WERI-Rb-1 (cell line): Measurements from ENCODE around the gene MTSS2.

Source experiments
- DNase-seq: peaks from one replicate; pipeline ENCODE4 v3.0.0-alpha.2; 2020
- H3K27ac ChIP-seq: fragments of 250-450 bp; sonication (Bioruptor Pico); 2 replicates; pipeline ENCODE4 v1.5.1; 2020; ENCODE audit warnings: mild to moderate bottlenecking, moderate library complexity
- H3K27me3 ChIP-seq: fragments of 250-450 bp; sonication (Bioruptor Pico); 2 replicates; pipeline ENCODE4 v1.5.1; 2021; ENCODE audit warnings: mild to moderate bottlenecking, low read depth, moderate library complexity; ENCODE audit not compliant: insufficient read depth, severe bottlenecking
- H3K36me3 ChIP-seq: fragments of 250-450 bp; sonication (Bioruptor Pico); 2 replicates; pipeline ENCODE4 v1.5.1; 2020; ENCODE audit warnings: mild to moderate bottlenecking, moderate library complexity
- H3K4me3 ChIP-seq: 2 replicates; pipeline ENCODE4 v1.5.1; 2011; ENCODE audit warnings: low read depth, mild to moderate bottlenecking, control low read depth, low read length
- H3K9me3 ChIP-seq: fragments of 250-450 bp; sonication (Bioruptor Pico); 2 replicates; pipeline ENCODE4 v1.5.1; 2021; ENCODE audit warnings: mild to moderate bottlenecking, moderate library complexity; ENCODE audit not compliant: severe bottlenecking
- CTCF ChIP-seq: IDR thresholded peaks from 2 replicates; pipeline ENCODE4 v1.5.1; 2011; ENCODE audit warnings: low read depth, mild to moderate bottlenecking, control low read depth, inconsistent platforms, low read length

The MTSS2 gene

GRCh38 chr16:70662991-70663523 is 22.8 kb downstream of the MTSS2 start:
- H3K4me3 ChIP-seq: no peak overlapping the region
- H3K27ac ChIP-seq: no peak overlapping the region
- TF ChIP-seq CTCF: no peak
- DNase-seq: no peak
- no peaks in the 10 kb centered on the region for H3K9me3 ChIP-seq
- H3K36me3 ChIP-seq: peaks cover 49% of the 10 kb centered on the region
- no peaks in the 10 kb centered on the region for H3K27me3 ChIP-seq

GRCh38 chr16:70661918-70662641 is 23.8 kb downstream of the MTSS2 start:
- Histone ChIP-seq H3K27ac (no peak overlapping the region), H3K36me3 (peaks cover 42% of the 10 kb centered on the region), H3K27me3 (no peaks in the 10 kb centered on the region), H3K4me3 (no peak overlapping the region), H3K9me3 (no peaks in the 10 kb centered on the region)
- no peak for DNase-seq
- TF ChIP-seq CTCF: no peak

GRCh38 chr16:70661534-70661917 is 24.3 kb downstream of the MTSS2 start:
- no peak overlapping the region for H3K27ac ChIP-seq
- no peaks in the 10 kb centered on the region for H3K27me3 ChIP-seq
- TF ChIP-seq CTCF: no peak
- no peak overlapping the region for H3K4me3 ChIP-seq
- H3K36me3 ChIP-seq: peaks cover 37% of the 10 kb centered on the region
- H3K9me3 ChIP-seq: no peaks in the 10 kb centered on the region
- no peak for DNase-seq

GRCh38 chr16:70660672-70661350 is 25.0 kb downstream of the MTSS2 start:
- H3K27me3 ChIP-seq: no peaks in the 10 kb centered on the region
- peaks cover 30% of the 10 kb centered on the region for H3K36me3 ChIP-seq
- H3K4me3 ChIP-seq: no peak overlapping the region
- H3K27ac ChIP-seq: no peak overlapping the region
- H3K9me3 ChIP-seq: no peaks in the 10 kb centered on the region
- no peak for TF ChIP-seq CTCF
- no peak for DNase-seq

GRCh38 chr16:70659953-70660671 is 25.7 kb downstream of the MTSS2 start:
- H3K9me3 ChIP-seq: no peaks in the 10 kb centered on the region
- H3K27ac ChIP-seq: no peak overlapping the region
- H3K36me3 ChIP-seq: peaks cover 23% of the 10 kb centered on the region
- no peak for DNase-seq
- TF ChIP-seq CTCF: no peak
- no peaks in the 10 kb centered on the region for H3K27me3 ChIP-seq
- H3K4me3 ChIP-seq: no peak overlapping the region
